ENCODE results near the gene MBOAT1.

The MBOAT1 gene

GRCh38 chr6:20253021-20253420 lies 40.8 kb upstream of the MBOAT1 start:
- no peak for TF ChIP-seq CEBPB (IDR thresholded peaks at IDR 0.05)
- no peak for TF ChIP-seq EP300 (IDR thresholded peaks at IDR 0.05; ENCODE audit: borderline replicate concordance)
- TF ChIP-seq REST (IDR thresholded peaks at IDR 0.05; ENCODE audit: low read depth), result no peak
- no peak for TF ChIP-seq RAD21 (IDR thresholded peaks at IDR 0.05; ENCODE audit: low read depth)
- TF ChIP-seq NFIC (IDR thresholded peaks at IDR 0.05), result no peak
- TF ChIP-seq USF1 (IDR thresholded peaks at IDR 0.05), result no peak
- no peak for TF ChIP-seq TCF12 (IDR thresholded peaks at IDR 0.05; ENCODE audit: low read depth)
- TF ChIP-seq TEAD4 (IDR thresholded peaks at IDR 0.05), result no peak
- TF ChIP-seq FOXM1 (IDR thresholded peaks at IDR 0.05; ENCODE audit: borderline replicate concordance, low read depth), result no peak
- TF ChIP-seq CREB1 (IDR thresholded peaks at IDR 0.05; ENCODE audit: low read depth), result no peak
- no peak for TF ChIP-seq TAF1 (IDR thresholded peaks at IDR 0.05; ENCODE audit: low read depth)
- no peak for TF ChIP-seq YY1 (IDR thresholded peaks at IDR 0.05; ENCODE audit: low read depth)

- no peak for TF ChIP-seq EP300 (IDR thresholded peaks at IDR 0.05; ENCODE audit: borderline replicate concordance)
- no peak for TF ChIP-seq USF1 (IDR thresholded peaks at IDR 0.05)
- TF ChIP-seq REST (IDR thresholded peaks at IDR 0.05; ENCODE audit: low read depth), result no peak
- TF ChIP-seq NFIC (IDR thresholded peaks at IDR 0.05), result no peak
- TF ChIP-seq YY1 (IDR thresholded peaks at IDR 0.05; ENCODE audit: low read depth), result no peak
- TF ChIP-seq MAX (IDR thresholded peaks at IDR 0.05), result no peak
- TF ChIP-seq EGR1 (IDR thresholded peaks at IDR 0.05), result no peak
- no peak for TF ChIP-seq TEAD4 (IDR thresholded peaks at IDR 0.05)
- no peak for TF ChIP-seq CEBPB (IDR thresholded peaks at IDR 0.05)
- no peak for TF ChIP-seq CREB1 (IDR thresholded peaks at IDR 0.05; ENCODE audit: low read depth)
- no peak for TF ChIP-seq FOXM1 (IDR thresholded peaks at IDR 0.05; ENCODE audit: borderline replicate concordance, low read depth)
- TF ChIP-seq RAD21 (IDR thresholded peaks at IDR 0.05; ENCODE audit: low read depth), result no peak
- no peak for TF ChIP-seq TCF12 (IDR thresholded peaks at IDR 0.05; ENCODE audit: low read depth)
- TF ChIP-seq TAF1 (IDR thresholded peaks at IDR 0.05; ENCODE audit: low read depth), result no peak
- no peak for TF ChIP-seq ZBTB7A (IDR thresholded peaks at IDR 0.05; ENCODE audit: low read depth)
These were observed 40.0 kb upstream of the MBOAT1 start for GRCh38 chr6:20252311-20252710.

GRCh38 chr6:20251525-20251924 lies 39.3 kb upstream of the MBOAT1 start:
- TF ChIP-seq MAX (IDR thresholded peaks at IDR 0.05), result no peak
- no peak for TF ChIP-seq REST (IDR thresholded peaks at IDR 0.05; ENCODE audit: low read depth)
- TF ChIP-seq YY1 (IDR thresholded peaks at IDR 0.05; ENCODE audit: low read depth), result no peak
- no peak for TF ChIP-seq EGR1 (IDR thresholded peaks at IDR 0.05)
- TF ChIP-seq TCF12 (IDR thresholded peaks at IDR 0.05; ENCODE audit: low read depth), result no peak
- TF ChIP-seq TEAD4 (IDR thresholded peaks at IDR 0.05), result no peak
- no peak for TF ChIP-seq FOXM1 (IDR thresholded peaks at IDR 0.05; ENCODE audit: borderline replicate concordance, low read depth)
- TF ChIP-seq CREB1 (IDR thresholded peaks at IDR 0.05; ENCODE audit: low read depth), result no peak
- TF ChIP-seq TAF1 (IDR thresholded peaks at IDR 0.05; ENCODE audit: low read depth), result no peak
- TF ChIP-seq EP300 (IDR thresholded peaks at IDR 0.05; ENCODE audit: borderline replicate concordance), result no peak
- no peak for TF ChIP-seq CEBPB (IDR thresholded peaks at IDR 0.05)
- TF ChIP-seq RAD21 (IDR thresholded peaks at IDR 0.05; ENCODE audit: low read depth), result no peak
- no peak for TF ChIP-seq ZBTB7A (IDR thresholded peaks at IDR 0.05; ENCODE audit: low read depth)
- TF ChIP-seq NFIC (IDR thresholded peaks at IDR 0.05), result no peak
- TF ChIP-seq USF1 (IDR thresholded peaks at IDR 0.05), result no peak

GRCh38 chr6:20246125-20246524 lies 33.9 kb upstream of the MBOAT1 start:
- no peak for TF ChIP-seq TAF1 (IDR thresholded peaks at IDR 0.05; ENCODE audit: low read depth)
- TF ChIP-seq YY1 (IDR thresholded peaks at IDR 0.05; ENCODE audit: low read depth), result no peak
- TF ChIP-seq EGR1 (IDR thresholded peaks at IDR 0.05), result no peak
- no peak for TF ChIP-seq TEAD4 (IDR thresholded peaks at IDR 0.05)
- TF ChIP-seq CEBPB (IDR thresholded peaks at IDR 0.05), result no peak
- TF ChIP-seq REST (IDR thresholded peaks at IDR 0.05; ENCODE audit: low read depth), result no peak
- TF ChIP-seq CREB1 (IDR thresholded peaks at IDR 0.05; ENCODE audit: low read depth), result no peak
- TF ChIP-seq NFIC (IDR thresholded peaks at IDR 0.05), result no peak
- no peak for TF ChIP-seq USF1 (IDR thresholded peaks at IDR 0.05)
- TF ChIP-seq EP300 (IDR thresholded peaks at IDR 0.05; ENCODE audit: borderline replicate concordance), result no peak
- no peak for TF ChIP-seq FOXM1 (IDR thresholded peaks at IDR 0.05; ENCODE audit: borderline replicate concordance, low read depth)
- TF ChIP-seq ZBTB7A (IDR thresholded peaks at IDR 0.05; ENCODE audit: low read depth), result no peak
- no peak for TF ChIP-seq RAD21 (IDR thresholded peaks at IDR 0.05; ENCODE audit: low read depth)
- TF ChIP-seq TCF12 (IDR thresholded peaks at IDR 0.05; ENCODE audit: low read depth), result no peak
